Naive thymus-derived CD8-positive, alpha-beta T cell (primary cell): ENCODE data around the gene DUSP12. TPM values are rescaled to one million over a fixed set of nuclear protein-coding genes. Genes with fewer than 3 reads are reported as not detected.
A peak's percentile ranks its signal among the peaks of the same experiment; 100 is the strongest.

ENCODE experiments used
- ATAC-seq, 2 donors: fragments of 150-1000 bp; cut with Tn5 transposase in 1 of 2; sonication (Bioruptor Pico), chemical (Tn5 transposase) in 1 of 2; 1 replicate in 1 of 2; 2 replicates in 1 of 2; pipeline ENCODE4 v1.10.0; 2021; ENCODE audit warnings: mild to moderate bottlenecking in 2 of 2, moderate library complexity in 2 of 2
- POLR2A ChIA-PET: fragments of 350-600 bp; sonication (Branson Sonifier 250); formaldehyde crosslinking; loops from one replicate; lab custom pipeline; 2021; ENCODE audit warnings: antibody characterized with exemption; lab: Charles Lee
- DNase-seq, 10 donors: peaks; one replicate each; pipeline versions ENCODE4 v3.0.0 to v3.0.0-alpha.2; 2020 to 2022
- H3K27ac Mint-ChIP-seq, 10 donors: one replicate each; pipeline ENCODE4 v1.8.0; 2020 to 2022; ENCODE audit warnings: mild to moderate bottlenecking in 10 of 10, mixed read lengths in 10 of 10, moderate library complexity in 4 of 10, inconsistent platforms in 1 of 10
- H3K27me3 Mint-ChIP-seq, 5 donors: one replicate each; pipeline ENCODE4 v1.8.0; 2021 to 2022; ENCODE audit warnings: mixed read lengths in 5 of 5
- H3K36me3 Mint-ChIP-seq, 3 donors: one replicate each; pipeline ENCODE4 v1.8.0; 2020 to 2022; ENCODE audit warnings: mixed read lengths in 3 of 3, mild to moderate bottlenecking in 2 of 3, inconsistent platforms in 1 of 3
- H3K4me1 Mint-ChIP-seq, 4 donors: one replicate each; pipeline ENCODE4 v1.8.0; 2021 to 2022; ENCODE audit warnings: mixed read lengths in 4 of 4
- H3K4me3 Mint-ChIP-seq, 10 donors: one replicate each; pipeline ENCODE4 v1.8.0; 2020 to 2022; ENCODE audit warnings: mild to moderate bottlenecking in 10 of 10, mixed read lengths in 10 of 10, moderate library complexity in 6 of 10, inconsistent platforms in 1 of 10
- H3K9me3 Mint-ChIP-seq, 9 donors: one replicate each; pipeline ENCODE4 v1.8.0; 2020 to 2022; ENCODE audit warnings: mixed read lengths in 9 of 9, mild to moderate bottlenecking in 3 of 9, inconsistent platforms in 1 of 9, moderate library complexity in 1 of 9
- polyA plus RNA-seq, 3 donors: library from polyadenylated mRNA; unstranded; fragments of 300-500 nt; fragmentation: Illumina TruSeq; gene quantifications; one replicate each; pipeline ENCODE4 v1.2.3, GENCODE V29; 2021
- total RNA-seq, 8 experiments: library from RNA in 2 of 8; stranded (reverse) in 2 of 8; gene quantifications; one replicate each; pipeline ENCODE4 v1.2.3 and lab custom pipeline; 2021 to 2026

Gene DUSP12
- total and polyA plus RNA-seq, 5 experiments from 2014 or later: 38.4 to 73.1 (median 62.7) TPM

GRCh38 chr1:161803181-161803580, 53.6 kb downstream of the DUSP12 start:
- H3K27me3 Mint-ChIP-seq: no peaks in the 10 kb centered on the region
- peaks cover 8 to 72% (median 17%) of the 10 kb centered on the region in 3 donors for H3K36me3 Mint-ChIP-seq
- POLR2A ChIA-PET: no interaction called here
- H3K27ac Mint-ChIP-seq: peak overlapping the region in 1 of 10 donors; percentile 3
- peaks cover 6 to 18% (median 10%) of the 10 kb centered on the region in 4 donors for H3K4me1 Mint-ChIP-seq
- no peaks in the 10 kb centered on the region for H3K9me3 Mint-ChIP-seq
- DNase-seq (no peak), ATAC-seq (no peak)
- H3K4me3 Mint-ChIP-seq: no peak overlapping the region

- peaks cover 7 to 18% (median 8%) of the 10 kb centered on the region in 4 donors for H3K4me1 Mint-ChIP-seq
- POLR2A ChIA-PET: no interaction called here
- no peaks in the 10 kb centered on the region for H3K27me3 Mint-ChIP-seq
- no peak overlapping the region for H3K4me3 Mint-ChIP-seq
- peak overlapping the region in 5 of 10 donors; percentile 2 to 65 (median 26) for H3K27ac Mint-ChIP-seq
- DNase-seq: no peak
- peaks cover 15 to 71% (median 35%) of the 10 kb centered on the region in 3 donors for H3K36me3 Mint-ChIP-seq
- no peak for ATAC-seq
- H3K9me3 Mint-ChIP-seq: peaks cover 0 to 12% (median 9%) of the 10 kb centered on the region in 9 donors
Measured at GRCh38 chr1:161805399-161806197, 56.0 kb downstream of the DUSP12 start.

Other genes starting within 250 kb of the DUSP12 start
- gene FCGR2A, start 244.3 kb upstream of the DUSP12 start, total RNA-seq: under 1 TPM; 0.34 to 0.52 TPM
- under 1 TPM in 2 of 3 donors, not detected in 1; 0.41 to 0.84 TPM for gene FCGR2A, start 244.3 kb upstream of the DUSP12 start, polyA plus RNA-seq
- gene HSPA6, start 225.2 kb upstream of the DUSP12 start, total RNA-seq: 1 to 10 TPM; 3.1 to 3.6 TPM
- gene HSPA6, start 225.2 kb upstream of the DUSP12 start, polyA plus RNA-seq: under 1 TPM in 1 of 3 donors, not detected in 2; 0.06 TPM
- 1 to 10 TPM in 1 of 2 experiments, under 1 TPM in 1; 0.74 to 1.1 TPM for gene FCGR3A, start 200.0 kb upstream of the DUSP12 start, total RNA-seq
- 10 to 100 TPM in 1 of 3 donors, 1 to 10 TPM in 2; 1.7 to 33.2 (median 2.3) TPM for gene FCGR3A, start 200.0 kb upstream of the DUSP12 start, polyA plus RNA-seq
- not detected for gene FCGR3B, start 118.6 kb upstream of the DUSP12 start, total RNA-seq
- gene FCGR3B, start 118.6 kb upstream of the DUSP12 start, polyA plus RNA-seq: under 1 TPM in 1 of 3 donors, not detected in 2; 0.29 TPM
- 1 to 10 TPM; 3.1 to 3.5 TPM for gene FCGR2B, start 86.6 kb upstream of the DUSP12 start, total RNA-seq
- gene FCGR2B, start 86.6 kb upstream of the DUSP12 start, polyA plus RNA-seq: under 1 TPM in 2 of 3 donors, not detected in 1; 0.16 to 0.23 TPM
- 1 to 10 TPM; 5.0 to 6.4 TPM for gene FCRLA, start 42.6 kb upstream of the DUSP12 start, total RNA-seq
- gene FCRLA, start 42.6 kb upstream of the DUSP12 start, polyA plus RNA-seq: under 1 TPM in 2 of 3 donors, not detected in 1; 0.56 to 0.95 TPM
- gene FCRLB, start 28.2 kb upstream of the DUSP12 start, total RNA-seq: 1 to 10 TPM; 1.1 to 1.2 TPM
- 1 to 10 TPM in 1 of 3 donors, under 1 TPM in 2; 0.77 to 2.1 (median 0.98) TPM for gene FCRLB, start 28.2 kb upstream of the DUSP12 start, polyA plus RNA-seq
- gene ATF6, start 16.5 kb downstream of the DUSP12 start, total RNA-seq: 10 to 100 TPM; 23.5 to 24.3 TPM
- gene ATF6, start 16.5 kb downstream of the DUSP12 start, polyA plus RNA-seq: 10 to 100 TPM; 15.8 to 17.6 (median 16.3) TPM